Measurements from ENCODE around the gene PTPRM.

- TF ChIP-seq EZH2 (IDR thresholded peaks at IDR 0.05; ENCODE audit: insufficient read depth, poor library complexity, severe bottlenecking) (no peak), EZH2phosphoT487 (IDR thresholded peaks at IDR 0.05; ENCODE audit: insufficient read depth, low read depth) (no peak)
These were observed 709.3 kb downstream of the PTPRM start for GRCh38 chr18:8276406-8276805.
